Natural killer cell (primary cell): ENCODE results near the gene CRYBG1. TPM values are rescaled to one million over a fixed set of nuclear protein-coding genes. Genes with fewer than 3 reads are reported as not detected.

Experiments used
- ATAC-seq, 3 donors: fragments of 150-1000 bp in 2 of 3; fragments of 200-7000 bp in 1 of 3; cut with Tn5 transposase; 1 replicate in 1 of 3; 2 replicates in 2 of 3; pipeline ENCODE4 v1.10.0; 2021; ENCODE audit warnings: mild to moderate bottlenecking in 2 of 3, moderate library complexity in 2 of 3
- DNase-seq, 2 donors: peaks; one replicate each; pipeline versions ENCODE4 v3.0.0 to v3.0.0-alpha.2; 2013 to 2021; ENCODE audit warnings: mixed read lengths in 1 of 2
- H3K27ac ChIP-seq: one replicate; pipeline ENCODE4 v1.5.1; 2013; ENCODE audit warnings: mild to moderate bottlenecking, low read length
- H3K27me3 ChIP-seq: one replicate; pipeline ENCODE4 v1.6.1; 2013; ENCODE audit warnings: low read length; ENCODE audit not compliant: control insufficient read depth, insufficient read depth
- H3K36me3 ChIP-seq: one replicate; pipeline ENCODE4 v1.6.1; 2013; ENCODE audit warnings: low read length; ENCODE audit not compliant: control insufficient read depth, insufficient read depth
- H3K4me1 ChIP-seq: one replicate; pipeline ENCODE4 v1.6.1; 2013; ENCODE audit warnings: low read length; ENCODE audit not compliant: control insufficient read depth, insufficient read depth
- H3K4me3 ChIP-seq: one replicate; pipeline ENCODE4 v1.5.1; 2013; ENCODE audit warnings: low read length
- H3K9me3 ChIP-seq: one replicate; pipeline ENCODE4 v1.6.1; 2013; ENCODE audit warnings: low read length; ENCODE audit not compliant: control insufficient read depth, insufficient read depth
- H3K27ac Mint-ChIP-seq, 2 donors: one replicate each; pipeline ENCODE4 v1.8.0; 2022; ENCODE audit warnings: mild to moderate bottlenecking in 2 of 2, mixed read lengths in 2 of 2, moderate library complexity in 1 of 2
- H3K27me3 Mint-ChIP-seq, 2 donors: one replicate each; pipeline ENCODE4 v1.8.0; 2022; ENCODE audit warnings: low read depth in 2 of 2, mixed read lengths in 2 of 2
- H3K36me3 Mint-ChIP-seq: one replicate; pipeline ENCODE4 v1.8.0; 2022; ENCODE audit warnings: mixed read lengths
- H3K4me1 Mint-ChIP-seq, 2 donors: one replicate each; pipeline ENCODE4 v1.8.0; 2022; ENCODE audit warnings: mixed read lengths in 2 of 2
- H3K4me3 Mint-ChIP-seq: one replicate; pipeline ENCODE4 v1.8.0; 2022; ENCODE audit warnings: mild to moderate bottlenecking, moderate library complexity, mixed read lengths
- H3K9me3 Mint-ChIP-seq, 2 donors: one replicate each; pipeline ENCODE4 v1.8.0; 2022; ENCODE audit warnings: mixed read lengths in 2 of 2
- CTCF ChIP-seq: fragments of 200-600 bp; IDR thresholded peaks from one replicate; pipeline ENCODE4 v1.8.0; 2022; ENCODE audit warnings: antibody characterized with exemption
- WGBS: methylation state at CpG from one replicate; pipeline ENCODE4 v1.1.7; 2013; ENCODE audit warnings: missing lambda C conversion rate; ENCODE audit not compliant: insufficient coverage; 5-methylcytosine and 5-hydroxymethylcytosine counted together
- intact Hi-C: fragments of 100-400 bp; cut with micrococcal nuclease; formaldehyde crosslinking; loops from one replicate; pipeline ENCODE4 v1.14.2; 2022
- total RNA-seq, 4 donors: library from RNA; stranded (reverse); fragments of 120-200 nt in 1 of 4; gene quantifications; one replicate each; pipeline versions ENCODE4 v1.2.3 to v1.2.4, GENCODE V29; 2013 to 2022

Gene CRYBG1
- total RNA-seq, 3 donors from 2014 or later (not counting 1 experiment from before 2014, with no cell fraction given), result 16.3 to 21.8 (median 17.5) TPM

- WGBS, result 86% methylated on average over 1 of the region's 1 CpG
- ATAC-seq, result no peak
Measured at GRCh38 chr6:106373502-106374239, 13.2 kb downstream of the CRYBG1 start.

GRCh38 chr6:106377061-106377540, 16.6 kb downstream of the CRYBG1 start:
- Histone ChIP-seq H3K36me3 (no peaks in the 10 kb centered on the region), H3K27me3 (no peaks in the 10 kb centered on the region), H3K9me3 (no peaks in the 10 kb centered on the region), H3K4me3 (no peak overlapping the region), H3K27ac (no peak overlapping the region), H3K4me1 (no peaks in the 10 kb centered on the region)
- Mint-ChIP-seq H3K27me3 (peaks cover 7 to 38% of the 10 kb centered on the region in 2 donors), H3K36me3 (no peaks in the 10 kb centered on the region), H3K4me3 (no peak overlapping the region), H3K27ac (no peak overlapping the region), H3K4me1 (no peaks in the 10 kb centered on the region), H3K9me3 (no peaks in the 10 kb centered on the region)
- WGBS, result 50% methylated on average over 5 of the region's 5 CpGs
- ATAC-seq, result no peak
- intact Hi-C loops, result no loop called here
- DNase-seq, result no peak
- no peak for TF ChIP-seq CTCF

More at GRCh38 chr6:106373502-106374239, 13.2 kb downstream of the CRYBG1 start:
- Mint-ChIP-seq H3K36me3 (no peaks in the 10 kb centered on the region), H3K4me1 (no peaks in the 10 kb centered on the region), H3K27me3 (peaks cover 7 to 15% of the 10 kb centered on the region in 2 donors), H3K27ac (no peak overlapping the region), H3K4me3 (no peak overlapping the region), H3K9me3 (no peaks in the 10 kb centered on the region)
- no peak for TF ChIP-seq CTCF
- Histone ChIP-seq H3K4me1 (no peaks in the 10 kb centered on the region), H3K27ac (no peak overlapping the region), H3K4me3 (no peak overlapping the region), H3K36me3 (no peaks in the 10 kb centered on the region), H3K9me3 (no peaks in the 10 kb centered on the region), H3K27me3 (no peaks in the 10 kb centered on the region)
- no peak for DNase-seq
- intact Hi-C loops, result no loop called here

- no peak for DNase-seq
- no peak for ATAC-seq
- no peak overlapping the region for H3K4me3 ChIP-seq
- no peaks in the 10 kb centered on the region for H3K27me3 ChIP-seq
- H3K27ac ChIP-seq, result no peak overlapping the region
- peaks cover 7 to 38% of the 10 kb centered on the region in 2 donors for H3K27me3 Mint-ChIP-seq
- H3K9me3 Mint-ChIP-seq, result no peaks in the 10 kb centered on the region
- no peaks in the 10 kb centered on the region for H3K36me3 ChIP-seq
- intact Hi-C loops, result no loop called here
- H3K4me1 ChIP-seq, result no peaks in the 10 kb centered on the region
- 75% methylated on average over 1 of the region's 1 CpG for WGBS
- no peak for TF ChIP-seq CTCF
- H3K27ac Mint-ChIP-seq, result no peak overlapping the region
- H3K9me3 ChIP-seq, result no peaks in the 10 kb centered on the region
- H3K36me3 Mint-ChIP-seq, result no peaks in the 10 kb centered on the region
- no peak overlapping the region for H3K4me3 Mint-ChIP-seq
- H3K4me1 Mint-ChIP-seq, result no peaks in the 10 kb centered on the region
Measured at GRCh38 chr6:106379951-106380350, 19.4 kb downstream of the CRYBG1 start.
